ENCODE measurements around the gene PSMB2.

Gene PSMB2

GRCh38 chr1:35615440-35615839 is 25.9 kb downstream of the PSMB2 start:
- TF ChIP-seq ZNF565 (CRISPR knock-in tag; conservative IDR thresholded peaks at IDR 0.05; ENCODE audit: low read depth) (no peak), RARB (CRISPR knock-in tag; IDR thresholded peaks at IDR 0.05) (no peak), OSR1 (CRISPR knock-in tag; IDR thresholded peaks at IDR 0.05) (no peak), ZFP30 (CRISPR knock-in tag; IDR thresholded peaks at IDR 0.05) (no peak), TCF4 (CRISPR knock-in tag; IDR thresholded peaks at IDR 0.05; ENCODE audit: borderline replicate concordance) (no peak), TOX (CRISPR knock-in tag; IDR thresholded peaks at IDR 0.05; ENCODE audit: borderline replicate concordance) (no peak), CSDC2 (CRISPR knock-in tag; IDR thresholded peaks at IDR 0.05) (no peak), ISL1 (CRISPR knock-in tag; IDR thresholded peaks at IDR 0.05) (no peak), ESRRG (CRISPR knock-in tag; IDR thresholded peaks at IDR 0.05) (no peak), SNAI2 (CRISPR knock-in tag; IDR thresholded peaks at IDR 0.05) (no peak)
- TF ChIP-seq, protein P1, sequence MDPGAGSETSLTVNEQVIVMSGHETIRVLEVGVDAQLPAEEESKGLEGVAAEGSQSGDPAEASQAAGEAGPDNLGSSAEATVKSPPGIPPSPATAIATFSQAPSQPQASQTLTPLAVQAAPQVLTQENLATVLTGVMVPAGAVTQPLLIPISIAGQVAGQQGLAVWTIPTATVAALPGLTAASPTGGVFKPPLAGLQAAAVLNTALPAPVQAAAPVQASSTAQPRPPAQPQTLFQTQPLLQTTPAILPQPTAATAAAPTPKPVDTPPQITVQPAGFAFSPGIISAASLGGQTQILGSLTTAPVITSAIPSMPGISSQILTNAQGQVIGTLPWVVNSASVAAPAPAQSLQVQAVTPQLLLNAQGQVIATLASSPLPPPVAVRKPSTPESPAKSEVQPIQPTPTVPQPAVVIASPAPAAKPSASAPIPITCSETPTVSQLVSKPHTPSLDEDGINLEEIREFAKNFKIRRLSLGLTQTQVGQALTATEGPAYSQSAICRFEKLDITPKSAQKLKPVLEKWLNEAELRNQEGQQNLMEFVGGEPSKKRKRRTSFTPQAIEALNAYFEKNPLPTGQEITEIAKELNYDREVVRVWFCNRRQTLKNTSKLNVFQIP (CRISPR knock-in tag; IDR thresholded peaks at IDR 0.05; ENCODE audit: borderline replicate concordance, low read depth): no peak
- ATAC-seq: no peak

- no peak for ATAC-seq
- TF ChIP-seq CSDC2 (CRISPR knock-in tag; IDR thresholded peaks at IDR 0.05): no peak
Observed at GRCh38 chr1:35611655-35612054, 29.7 kb downstream of the PSMB2 start.

DNA sequence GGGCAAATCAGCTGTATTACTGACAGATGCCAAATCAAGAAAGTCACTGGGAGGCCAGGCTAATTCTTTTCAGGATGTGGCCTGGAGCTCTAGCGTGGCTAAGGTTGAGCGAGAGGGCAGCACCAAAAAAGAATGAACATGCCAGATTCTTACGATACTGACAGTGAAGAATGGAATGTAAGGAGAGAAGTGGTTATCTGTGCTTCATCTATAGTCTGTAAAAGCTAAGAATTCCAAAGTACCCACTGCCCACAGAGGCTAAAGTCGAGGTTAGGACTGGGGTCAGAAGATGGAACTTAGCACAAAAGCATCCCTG is 35.5 kb downstream of the PSMB2 start:
- ATAC-seq: peak; percentile 95

GRCh38 chr1:35605071-35605866 is 36.1 kb downstream of the PSMB2 start:
- TF ChIP-seq PPARA (CRISPR knock-in tag; IDR thresholded peaks at IDR 0.05; ENCODE audit: borderline replicate concordance) (no peak), ZNF565 (CRISPR knock-in tag; conservative IDR thresholded peaks at IDR 0.05; ENCODE audit: low read depth) (no peak), ZC3H10 (CRISPR knock-in tag; IDR thresholded peaks at IDR 0.05) (no peak), ZNF70 (CRISPR knock-in tag; IDR thresholded peaks at IDR 0.05) (no peak), ZNF8 (CRISPR knock-in tag; IDR thresholded peaks at IDR 0.05) (no peak), BACH2 (CRISPR knock-in tag; IDR thresholded peaks at IDR 0.05; ENCODE audit: borderline replicate concordance) (no peak), OSR1 (CRISPR knock-in tag; IDR thresholded peaks at IDR 0.05) (no peak), ESRRG (CRISPR knock-in tag; IDR thresholded peaks at IDR 0.05) (no peak), ISL1 (CRISPR knock-in tag; IDR thresholded peaks at IDR 0.05) (no peak), CSDC2 (CRISPR knock-in tag; IDR thresholded peaks at IDR 0.05) (no peak), PATZ1 (CRISPR knock-in tag; IDR thresholded peaks at IDR 0.05; ENCODE audit: borderline replicate concordance) (no peak), ARNTL (CRISPR knock-in tag; IDR thresholded peaks at IDR 0.05; ENCODE audit: borderline replicate concordance, low read depth) (no peak), SNAI2 (CRISPR knock-in tag; IDR thresholded peaks at IDR 0.05) (no peak), TCF4 (CRISPR knock-in tag; IDR thresholded peaks at IDR 0.05; ENCODE audit: borderline replicate concordance) (no peak), TOX (CRISPR knock-in tag; IDR thresholded peaks at IDR 0.05; ENCODE audit: borderline replicate concordance) (no peak), ZFP30 (CRISPR knock-in tag; IDR thresholded peaks at IDR 0.05) (no peak)
- TF ChIP-seq, protein P2, sequence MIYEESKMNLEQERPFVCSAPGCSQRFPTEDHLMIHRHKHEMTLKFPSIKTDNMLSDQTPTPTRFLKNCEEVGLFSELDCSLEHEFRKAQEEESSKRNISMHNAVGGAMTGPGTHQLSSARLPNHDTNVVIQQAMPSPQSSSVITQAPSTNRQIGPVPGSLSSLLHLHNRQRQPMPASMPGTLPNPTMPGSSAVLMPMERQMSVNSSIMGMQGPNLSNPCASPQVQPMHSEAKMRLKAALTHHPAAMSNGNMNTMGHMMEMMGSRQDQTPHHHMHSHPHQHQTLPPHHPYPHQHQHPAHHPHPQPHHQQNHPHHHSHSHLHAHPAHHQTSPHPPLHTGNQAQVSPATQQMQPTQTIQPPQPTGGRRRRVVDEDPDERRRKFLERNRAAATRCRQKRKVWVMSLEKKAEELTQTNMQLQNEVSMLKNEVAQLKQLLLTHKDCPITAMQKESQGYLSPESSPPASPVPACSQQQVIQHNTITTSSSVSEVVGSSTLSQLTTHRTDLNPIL (CRISPR knock-in tag; IDR thresholded peaks at IDR 0.05; ENCODE audit: low read depth): no peak
- TF ChIP-seq, protein P1 (CRISPR knock-in tag; IDR thresholded peaks at IDR 0.05; ENCODE audit: borderline replicate concordance, low read depth): no peak
- ATAC-seq: peak; percentile 70

More for the DNA sequence above, 35.5 kb downstream of the PSMB2 start:
- TF ChIP-seq ZNF70 (CRISPR knock-in tag; IDR thresholded peaks at IDR 0.05) (no peak), ZFP30 (CRISPR knock-in tag; IDR thresholded peaks at IDR 0.05) (no peak), ARNTL (CRISPR knock-in tag; IDR thresholded peaks at IDR 0.05; ENCODE audit: borderline replicate concordance, low read depth) (no peak), ZFP3 (CRISPR knock-in tag; IDR thresholded peaks at IDR 0.05) (no peak), CSDC2 (CRISPR knock-in tag; IDR thresholded peaks at IDR 0.05) (no peak), TCF4 (CRISPR knock-in tag; IDR thresholded peaks at IDR 0.05; ENCODE audit: borderline replicate concordance) (no peak), SNAI2 (CRISPR knock-in tag; IDR thresholded peaks at IDR 0.05) (no peak), ISL1 (CRISPR knock-in tag; IDR thresholded peaks at IDR 0.05) (no peak)
- TF ChIP-seq, protein P3, sequence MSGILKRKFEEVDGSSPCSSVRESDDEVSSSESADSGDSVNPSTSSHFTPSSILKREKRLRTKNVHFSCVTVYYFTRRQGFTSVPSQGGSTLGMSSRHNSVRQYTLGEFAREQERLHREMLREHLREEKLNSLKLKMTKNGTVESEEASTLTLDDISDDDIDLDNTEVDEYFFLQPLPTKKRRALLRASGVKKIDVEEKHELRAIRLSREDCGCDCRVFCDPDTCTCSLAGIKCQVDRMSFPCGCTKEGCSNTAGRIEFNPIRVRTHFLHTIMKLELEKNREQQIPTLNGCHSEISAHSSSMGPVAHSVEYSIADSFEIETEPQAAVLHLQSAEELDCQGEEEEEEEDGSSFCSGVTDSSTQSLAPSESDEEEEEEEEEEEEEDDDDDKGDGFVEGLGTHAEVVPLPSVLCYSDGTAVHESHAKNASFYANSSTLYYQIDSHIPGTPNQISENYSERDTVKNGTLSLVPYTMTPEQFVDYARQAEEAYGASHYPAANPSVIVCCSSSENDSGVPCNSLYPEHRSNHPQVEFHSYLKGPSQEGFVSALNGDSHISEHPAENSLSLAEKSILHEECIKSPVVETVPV (CRISPR knock-in tag; IDR thresholded peaks at IDR 0.05): no peak

All from SK-N-SH treated with all-trans-retinoic acid at 6 μM for 48 hours (cell line).